ENCODE measurements around the gene LAMC1. TPM values are rescaled to one million over a fixed set of nuclear protein-coding genes. Genes with fewer than 3 reads are reported as not detected.
A peak's percentile ranks its signal among the peaks of the same experiment; 100 is the strongest.

Gene LAMC1
- total and polyA plus RNA-seq, 2 experiments from 2014 or later, result 18.4 to 116 TPM

- TF ChIP-seq, protein P1, sequence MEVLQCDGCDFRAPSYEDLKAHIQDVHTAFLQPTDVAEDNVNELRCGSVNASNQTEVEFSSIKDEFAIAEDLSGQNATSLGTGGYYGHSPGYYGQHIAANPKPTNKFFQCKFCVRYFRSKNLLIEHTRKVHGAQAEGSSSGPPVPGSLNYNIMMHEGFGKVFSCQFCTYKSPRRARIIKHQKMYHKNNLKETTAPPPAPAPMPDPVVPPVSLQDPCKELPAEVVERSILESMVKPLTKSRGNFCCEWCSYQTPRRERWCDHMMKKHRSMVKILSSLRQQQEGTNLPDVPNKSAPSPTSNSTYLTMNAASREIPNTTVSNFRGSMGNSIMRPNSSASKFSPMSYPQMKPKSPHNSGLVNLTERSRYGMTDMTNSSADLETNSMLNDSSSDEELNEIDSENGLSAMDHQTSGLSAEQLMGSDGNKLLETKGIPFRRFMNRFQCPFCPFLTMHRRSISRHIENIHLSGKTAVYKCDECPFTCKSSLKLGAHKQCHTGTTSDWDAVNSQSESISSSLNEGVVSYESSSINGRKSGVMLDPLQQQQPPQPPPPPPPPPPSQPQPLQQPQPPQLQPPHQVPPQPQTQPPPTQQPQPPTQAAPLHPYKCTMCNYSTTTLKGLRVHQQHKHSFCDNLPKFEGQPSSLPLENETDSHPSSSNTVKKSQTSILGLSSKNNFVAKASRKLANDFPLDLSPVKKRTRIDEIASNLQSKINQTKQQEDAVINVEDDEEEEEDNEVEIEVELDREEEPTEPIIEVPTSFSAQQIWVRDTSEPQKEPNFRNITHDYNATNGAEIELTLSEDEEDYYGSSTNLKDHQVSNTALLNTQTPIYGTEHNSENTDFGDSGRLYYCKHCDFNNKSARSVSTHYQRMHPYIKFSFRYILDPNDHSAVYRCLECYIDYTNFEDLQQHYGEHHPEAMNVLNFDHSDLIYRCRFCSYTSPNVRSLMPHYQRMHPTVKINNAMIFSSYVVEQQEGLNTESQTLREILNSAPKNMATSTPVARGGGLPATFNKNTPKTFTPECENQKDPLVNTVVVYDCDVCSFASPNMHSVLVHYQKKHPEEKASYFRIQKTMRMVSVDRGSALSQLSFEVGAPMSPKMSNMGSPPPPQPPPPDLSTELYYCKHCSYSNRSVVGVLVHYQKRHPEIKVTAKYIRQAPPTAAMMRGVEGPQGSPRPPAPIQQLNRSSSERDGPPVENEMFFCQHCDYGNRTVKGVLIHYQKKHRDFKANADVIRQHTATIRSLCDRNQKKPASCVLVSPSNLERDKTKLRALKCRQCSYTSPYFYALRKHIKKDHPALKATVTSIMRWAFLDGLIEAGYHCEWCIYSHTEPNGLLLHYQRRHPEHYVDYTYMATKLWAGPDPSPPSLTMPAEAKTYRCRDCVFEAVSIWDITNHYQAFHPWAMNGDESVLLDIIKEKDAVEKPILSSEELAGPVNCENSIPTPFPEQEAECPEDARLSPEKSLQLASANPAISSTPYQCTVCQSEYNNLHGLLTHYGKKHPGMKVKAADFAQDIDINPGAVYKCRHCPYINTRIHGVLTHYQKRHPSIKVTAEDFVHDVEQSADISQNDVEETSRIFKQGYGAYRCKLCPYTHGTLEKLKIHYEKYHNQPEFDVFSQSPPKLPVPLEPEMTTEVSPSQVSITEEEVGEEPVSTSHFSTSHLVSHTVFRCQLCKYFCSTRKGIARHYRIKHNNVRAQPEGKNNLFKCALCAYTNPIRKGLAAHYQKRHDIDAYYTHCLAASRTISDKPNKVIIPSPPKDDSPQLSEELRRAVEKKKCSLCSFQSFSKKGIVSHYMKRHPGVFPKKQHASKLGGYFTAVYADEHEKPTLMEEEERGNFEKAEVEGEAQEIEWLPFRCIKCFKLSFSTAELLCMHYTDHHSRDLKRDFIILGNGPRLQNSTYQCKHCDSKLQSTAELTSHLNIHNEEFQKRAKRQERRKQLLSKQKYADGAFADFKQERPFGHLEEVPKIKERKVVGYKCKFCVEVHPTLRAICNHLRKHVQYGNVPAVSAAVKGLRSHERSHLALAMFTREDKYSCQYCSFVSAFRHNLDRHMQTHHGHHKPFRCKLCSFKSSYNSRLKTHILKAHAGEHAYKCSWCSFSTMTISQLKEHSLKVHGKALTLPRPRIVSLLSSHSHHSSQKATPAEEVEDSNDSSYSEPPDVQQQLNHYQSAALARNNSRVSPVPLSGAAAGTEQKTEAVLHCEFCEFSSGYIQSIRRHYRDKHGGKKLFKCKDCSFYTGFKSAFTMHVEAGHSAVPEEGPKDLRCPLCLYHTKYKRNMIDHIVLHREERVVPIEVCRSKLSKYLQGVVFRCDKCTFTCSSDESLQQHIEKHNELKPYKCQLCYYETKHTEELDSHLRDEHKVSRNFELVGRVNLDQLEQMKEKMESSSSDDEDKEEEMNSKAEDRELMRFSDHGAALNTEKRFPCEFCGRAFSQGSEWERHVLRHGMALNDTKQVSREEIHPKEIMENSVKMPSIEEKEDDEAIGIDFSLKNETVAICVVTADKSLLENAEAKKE (CRISPR knock-in tag; IDR thresholded peaks at IDR 0.05), result no peak
- TF ChIP-seq, protein P2, sequence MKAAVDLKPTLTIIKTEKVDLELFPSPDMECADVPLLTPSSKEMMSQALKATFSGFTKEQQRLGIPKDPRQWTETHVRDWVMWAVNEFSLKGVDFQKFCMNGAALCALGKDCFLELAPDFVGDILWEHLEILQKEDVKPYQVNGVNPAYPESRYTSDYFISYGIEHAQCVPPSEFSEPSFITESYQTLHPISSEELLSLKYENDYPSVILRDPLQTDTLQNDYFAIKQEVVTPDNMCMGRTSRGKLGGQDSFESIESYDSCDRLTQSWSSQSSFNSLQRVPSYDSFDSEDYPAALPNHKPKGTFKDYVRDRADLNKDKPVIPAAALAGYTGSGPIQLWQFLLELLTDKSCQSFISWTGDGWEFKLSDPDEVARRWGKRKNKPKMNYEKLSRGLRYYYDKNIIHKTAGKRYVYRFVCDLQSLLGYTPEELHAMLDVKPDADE (IDR thresholded peaks at IDR 0.05), result no peak
Observed at GRCh38 chr1:183025782-183026774, 2.9 kb downstream of the LAMC1 start (continued).

DNA sequence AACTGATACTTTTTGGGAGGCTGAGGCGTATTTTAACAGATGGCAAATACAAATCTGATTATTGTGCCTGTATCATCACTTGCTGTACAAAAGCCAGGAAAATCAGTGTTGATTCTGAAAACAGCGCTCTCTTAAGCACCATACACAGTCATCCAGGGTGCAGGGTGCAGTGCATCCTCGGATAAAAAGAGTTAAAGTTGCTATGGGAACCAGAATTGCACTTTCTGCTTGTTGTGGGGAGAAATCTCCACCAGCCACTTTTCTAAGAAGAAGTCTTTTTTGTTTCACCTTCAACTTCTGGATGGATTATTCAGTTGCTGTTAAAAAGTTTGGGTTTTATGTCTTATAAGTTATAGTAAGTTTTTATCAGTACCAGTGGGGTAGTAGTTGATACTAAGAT lies 3.8 kb downstream of the LAMC1 start:
- no peaks in the 10 kb centered on the region; the same call in 2 of the 3 replicates for H3K36me3 Mint-ChIP-seq (ENCODE audit: low read depth)
- H3K27me3 ChIP-seq (ENCODE audit: insufficient read depth), result peaks cover 13% of the 10 kb centered on the region
- H3K4me1 ChIP-seq (ENCODE audit: insufficient read depth), result peaks cover 33% of the 10 kb centered on the region
- H2AFZ ChIP-seq, result no peak overlapping the region
- DNase-seq (ENCODE audit: low spot score) (no peak), ATAC-seq (no peak)
- TF ChIP-seq JUNB (IDR thresholded peaks at IDR 0.05; ENCODE audit: unreplicated experiment), result no peak
- TF ChIP-seq EZH2 (IDR thresholded peaks at IDR 0.05; ENCODE audit: low read depth, unreplicated experiment), result no peak
- no peak for TF ChIP-seq ZNF114 (CRISPR knock-in tag; IDR thresholded peaks at IDR 0.05)
- peak overlapping the region; percentile 17; the same call in 1 of the 2 replicates for H3K4me2 ChIP-seq
- H4K20me1 ChIP-seq (replicated peaks; ENCODE audit: insufficient read depth), result peaks cover 32% of the 10 kb centered on the region
- peaks cover 65% of the 10 kb centered on the region for H3K4me1 Mint-ChIP-seq
- H3K27me3 Mint-ChIP-seq (ENCODE audit: insufficient read depth, low read depth, poor library complexity), result peaks cover 11% of the 10 kb centered on the region
- H3K79me2 ChIP-seq (replicated peaks; ENCODE audit: insufficient read depth), result peaks cover 76% of the 10 kb centered on the region
- H3K9me2 ChIP-seq (ENCODE audit: insufficient read depth), result no peaks in the 10 kb centered on the region
- no peak overlapping the region for H3K4me3 Mint-ChIP-seq
- no peak overlapping the region for H3K4me3 ChIP-seq
- no peak overlapping the region for H3K27ac ChIP-seq (ENCODE audit: low read depth)
- no peaks in the 10 kb centered on the region for H3K36me3 ChIP-seq (ENCODE audit: insufficient read depth)
- no peaks in the 10 kb centered on the region for H3K9me3 Mint-ChIP-seq
- peaks cover 4% of the 10 kb centered on the region; the same call in 1 of the 2 replicates for H3F3A ChIP-seq (replicated peaks; ENCODE audit: low read depth)
- no peak overlapping the region for H3K27ac Mint-ChIP-seq

All from GM23338 (cell line).